Measurements from ENCODE around the gene CMPK2. TPM values are rescaled to one million over a fixed set of nuclear protein-coding genes. Genes with fewer than 3 reads are reported as not detected.

CMPK2 gene
- total RNA-seq, 2 experiments from 2014 or later: 84.8 to 91.1 TPM

DNA sequence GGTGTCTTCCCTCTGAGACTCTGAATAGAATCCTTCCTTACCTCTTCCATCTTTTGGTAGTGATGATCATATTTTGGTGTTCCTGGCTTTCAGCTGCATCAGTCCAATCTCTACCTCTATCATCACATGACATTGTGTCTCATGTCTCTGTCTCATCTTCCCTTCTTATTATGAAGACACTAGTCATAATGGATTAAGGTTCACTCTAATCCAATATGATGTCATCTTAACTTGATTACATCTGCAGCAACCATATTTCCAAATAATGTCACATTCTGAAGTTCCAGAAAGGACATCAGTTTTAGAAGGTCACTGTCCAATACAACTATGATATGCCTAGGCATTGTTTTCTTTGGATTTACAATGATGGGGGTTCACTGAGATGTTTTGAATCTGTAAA, 31.5 kb downstream of the CMPK2 start:
- peaks cover 2% of the 10 kb centered on the region for H3K27me3 Mint-ChIP-seq
- no peak overlapping the region for H3K27ac Mint-ChIP-seq
- peaks cover 29% of the 10 kb centered on the region for H3K9me3 Mint-ChIP-seq
- CTCF ChIA-PET: no interaction called here
- H3K4me1 Mint-ChIP-seq: peaks cover 20% of the 10 kb centered on the region
- no peak for DNase-seq
- H3K36me3 Mint-ChIP-seq (ENCODE audit: low read depth): peaks cover 61% of the 10 kb centered on the region
- H3K4me3 Mint-ChIP-seq: no peak overlapping the region
- POLR2A ChIA-PET: interaction anchor here (1.5 kb wide), 1 partner anchor 31 kb away, joined by 4 read pairs; no protein-coding TSS in a partner anchor

DNA sequence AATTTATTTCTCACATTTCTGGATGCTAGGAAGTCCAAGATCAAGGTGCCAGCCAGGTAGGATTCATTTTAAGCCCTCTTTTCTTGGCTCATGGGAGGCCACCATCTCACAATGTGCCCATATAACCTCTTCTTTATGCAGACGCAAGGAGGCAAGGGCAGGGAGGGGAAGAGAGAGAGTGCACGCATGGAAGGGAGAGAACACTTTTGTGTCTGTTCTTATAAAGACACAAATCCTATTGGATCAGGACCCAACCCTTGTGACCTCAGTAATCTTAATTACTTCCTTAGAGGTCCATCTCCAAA, 32.5 kb downstream of the CMPK2 start:
- Mint-ChIP-seq H3K27me3 (peaks cover 2% of the 10 kb centered on the region), H3K27ac (peak overlapping the region; percentile 71), H3K9me3 (peaks cover 28% of the 10 kb centered on the region), H3K36me3 (ENCODE audit: low read depth) (peaks cover 54% of the 10 kb centered on the region), H3K4me3 (peak overlapping the region; percentile 40), H3K4me1 (peaks cover 20% of the 10 kb centered on the region)
- no peak for DNase-seq
- POLR2A ChIA-PET: no interaction called here
- CTCF ChIA-PET: no interaction called here

DNA sequence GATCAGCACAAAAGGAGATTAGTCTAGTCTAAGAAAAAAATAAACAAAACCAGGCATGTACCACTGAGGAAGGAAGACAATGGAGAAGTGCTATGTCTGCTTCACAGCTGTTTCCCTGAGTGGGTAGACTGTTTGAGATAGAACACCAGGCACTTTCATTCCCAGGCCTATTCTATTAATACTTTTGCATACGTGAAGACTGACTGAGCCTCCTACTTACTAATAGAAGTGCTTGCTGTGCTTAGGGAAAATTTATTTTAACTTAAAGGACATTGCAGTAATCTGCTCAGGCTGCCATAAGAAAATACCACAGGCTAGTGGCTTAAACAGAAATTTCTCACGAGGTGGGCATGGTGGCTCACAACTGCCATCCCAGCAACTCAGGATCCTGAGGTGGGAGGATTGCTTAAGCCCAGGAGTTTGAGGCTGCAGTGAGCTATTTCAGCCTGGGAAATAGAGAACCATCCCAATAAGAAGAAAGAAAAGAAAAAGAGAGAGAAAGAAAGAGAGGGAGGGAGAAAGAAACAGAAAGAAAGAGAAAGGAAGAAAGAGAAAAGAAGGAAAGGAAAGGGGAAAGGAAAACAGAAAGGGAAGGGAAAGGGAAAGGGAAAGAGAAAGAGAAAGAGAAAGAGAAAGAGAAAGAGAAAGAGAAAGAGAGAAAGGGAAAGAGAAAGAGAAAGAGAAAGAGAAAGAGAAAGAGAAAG, 33.0 kb downstream of the CMPK2 start:
- peaks cover 50% of the 10 kb centered on the region for H3K36me3 Mint-ChIP-seq (ENCODE audit: low read depth)
- H3K27ac Mint-ChIP-seq: peak overlapping the region; percentile 71
- DNase-seq: no peak
- CTCF ChIA-PET: no interaction called here
- H3K9me3 Mint-ChIP-seq: peaks cover 25% of the 10 kb centered on the region
- H3K27me3 Mint-ChIP-seq: peaks cover 2% of the 10 kb centered on the region
- peaks cover 25% of the 10 kb centered on the region for H3K4me1 Mint-ChIP-seq
- peak overlapping the region; percentile 40 for H3K4me3 Mint-ChIP-seq
- POLR2A ChIA-PET: no interaction called here

DNA sequence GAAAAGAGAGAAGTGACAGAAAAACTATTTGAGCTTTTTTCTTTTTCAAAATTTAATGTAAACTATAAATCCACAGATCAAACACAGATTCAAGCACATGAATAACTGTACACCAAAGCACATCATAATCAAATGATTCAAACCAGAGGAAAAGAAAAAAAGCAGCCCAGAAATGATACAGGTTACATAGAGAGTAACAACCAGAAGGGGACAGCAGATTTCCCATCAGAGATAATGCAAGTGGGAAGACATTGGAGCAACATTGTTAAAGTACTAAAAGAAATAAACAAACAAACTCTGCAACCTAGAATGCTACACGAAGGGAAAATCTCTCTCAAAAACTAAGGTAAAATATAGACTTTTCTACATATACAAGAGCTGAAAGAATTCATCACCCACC, 34.5 kb downstream of the CMPK2 start:
- peaks cover 32% of the 10 kb centered on the region for H3K4me1 Mint-ChIP-seq
- ChIA-PET CTCF (interaction anchor here (1.3 kb wide), 1 partner anchor 206 kb away, joined by 3 read pairs; no protein-coding TSS in a partner anchor), POLR2A (no interaction called here)
- H3K9me3 Mint-ChIP-seq: peaks cover 25% of the 10 kb centered on the region
- no peak overlapping the region for H3K27ac Mint-ChIP-seq
- DNase-seq: no peak
- no peak overlapping the region for H3K4me3 Mint-ChIP-seq
- peaks cover 48% of the 10 kb centered on the region for H3K36me3 Mint-ChIP-seq (ENCODE audit: low read depth)
- peaks cover 2% of the 10 kb centered on the region for H3K27me3 Mint-ChIP-seq

DNA sequence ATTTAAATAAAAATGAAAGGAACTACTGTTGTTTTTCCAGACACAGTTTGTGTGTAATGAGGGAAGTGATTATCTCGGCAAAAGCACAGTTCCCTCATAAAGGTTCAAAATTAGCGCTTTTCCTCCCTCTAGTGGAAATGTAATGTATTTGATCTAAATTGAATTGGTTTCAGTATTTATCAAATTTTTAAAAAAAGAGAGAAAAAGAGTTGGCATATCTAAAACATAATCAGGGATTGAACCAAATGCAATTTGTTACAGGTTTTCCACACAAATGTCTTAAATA, 37.5 kb downstream of the CMPK2 start:
- H3K27me3 Mint-ChIP-seq: peaks cover 7% of the 10 kb centered on the region
- CTCF ChIA-PET: no interaction called here
- DNase-seq: no peak
- peaks cover 22% of the 10 kb centered on the region for H3K4me1 Mint-ChIP-seq
- POLR2A ChIA-PET: no interaction called here
- H3K27ac Mint-ChIP-seq: no peak overlapping the region
- peaks cover 20% of the 10 kb centered on the region for H3K9me3 Mint-ChIP-seq
- H3K36me3 Mint-ChIP-seq (ENCODE audit: low read depth): peaks cover 31% of the 10 kb centered on the region
- H3K4me3 Mint-ChIP-seq: no peak overlapping the region

DNA sequence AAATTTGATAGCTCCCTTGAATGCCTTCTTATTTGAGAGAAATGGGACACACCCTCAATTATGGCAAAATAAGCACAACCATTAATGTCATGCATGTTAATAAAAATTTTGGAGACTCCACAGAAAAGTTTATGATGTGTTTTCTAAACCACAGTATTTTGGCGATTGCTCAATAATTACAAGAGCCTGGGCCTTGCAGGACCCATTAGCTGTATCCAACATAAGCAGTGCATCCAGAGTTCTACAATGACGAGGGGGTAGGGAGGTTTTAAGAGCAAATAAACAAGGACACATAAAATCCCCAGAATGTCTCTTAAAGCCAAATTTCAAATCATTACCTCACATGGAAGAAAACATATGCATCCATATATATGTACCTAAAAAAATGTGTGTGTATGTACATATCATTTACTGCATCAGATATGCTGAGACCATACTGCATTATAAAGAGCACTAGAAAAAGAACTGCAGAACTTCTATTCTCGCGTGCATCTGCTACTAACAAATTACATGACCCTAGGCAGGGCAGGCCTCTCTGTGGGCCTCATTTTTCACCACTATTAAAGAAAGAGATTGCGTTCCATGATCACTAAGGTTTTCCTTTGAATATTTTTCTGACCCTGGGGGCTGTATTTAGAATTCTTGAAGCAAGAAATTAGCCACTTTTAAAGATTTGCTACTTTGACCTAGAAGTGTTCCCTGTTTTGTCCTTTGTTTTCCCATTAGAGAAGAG, 38.0 kb downstream of the CMPK2 start:
- CTCF ChIA-PET: interaction anchor here (0.5 to 1.5 kb wide), 7 partner anchors 9 to 259 kb away, joined by 3 to 13 read pairs (median 5); partner anchors contain the start of gene CMPK2
- POLR2A ChIA-PET: interaction anchor here (0.6 kb wide), 1 partner anchor 91 kb away, joined by 3 read pairs; no protein-coding TSS in a partner anchor
- H3K27me3 Mint-ChIP-seq: peaks cover 7% of the 10 kb centered on the region
- H3K27ac Mint-ChIP-seq: no peak overlapping the region
- peaks cover 17% of the 10 kb centered on the region for H3K4me1 Mint-ChIP-seq
- H3K36me3 Mint-ChIP-seq (ENCODE audit: low read depth): peaks cover 26% of the 10 kb centered on the region
- H3K9me3 Mint-ChIP-seq: peaks cover 15% of the 10 kb centered on the region
- no peak for DNase-seq
- H3K4me3 Mint-ChIP-seq: no peak overlapping the region

DNA sequence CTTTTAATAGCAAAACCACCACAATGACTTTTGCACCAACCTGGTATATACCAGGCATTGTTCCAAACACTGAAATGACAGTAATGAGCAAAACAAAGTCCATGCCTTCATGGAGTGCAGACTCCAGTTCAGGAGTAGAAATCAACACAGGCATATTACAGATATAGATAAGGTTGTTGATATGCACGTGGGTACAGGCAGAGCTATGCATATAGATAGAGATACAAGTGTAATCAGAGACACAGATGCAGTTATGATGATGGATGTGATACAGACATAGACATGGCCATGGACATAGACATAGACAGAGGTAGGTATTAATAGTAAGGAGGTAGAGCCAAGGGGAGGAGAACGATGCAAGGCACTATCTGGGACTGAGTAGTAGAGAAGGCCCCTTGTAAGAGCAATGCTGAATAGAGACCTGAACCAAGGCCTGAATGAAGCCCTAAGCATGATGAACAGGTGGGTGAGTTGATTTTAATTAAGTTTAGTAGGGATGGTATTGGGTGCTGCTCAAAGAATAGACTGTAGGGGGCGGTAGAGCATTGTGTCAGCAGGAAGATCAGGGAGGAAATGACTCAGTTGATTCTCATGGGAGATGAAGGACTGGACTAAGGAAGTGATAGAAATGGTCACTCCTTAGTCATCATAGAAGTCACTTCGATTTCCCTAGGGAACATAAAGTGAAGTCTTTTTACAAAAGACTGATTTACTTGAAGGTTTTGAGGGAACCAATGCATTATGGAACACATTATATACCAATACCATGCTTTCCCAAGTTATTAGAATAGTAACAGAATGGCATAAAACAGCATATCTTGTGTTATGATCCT, 39.4 kb downstream of the CMPK2 start:
- DNase-seq: peak; percentile 67
- peaks cover 19% of the 10 kb centered on the region for H3K36me3 Mint-ChIP-seq (ENCODE audit: low read depth)
- ChIA-PET POLR2A (interaction anchor here (0.8 kb wide), 1 partner anchor 39 kb away, joined by 3 read pairs; no protein-coding TSS in a partner anchor), CTCF (interaction anchor here (0.6 to 1.9 kb wide), 13 partner anchors 40 to 358 kb away, joined by 3 to 13 read pairs (median 3); partner anchors contain the start of genes CMPK2 and RSAD2)
- peaks cover 11% of the 10 kb centered on the region for H3K9me3 Mint-ChIP-seq
- no peak overlapping the region for H3K4me3 Mint-ChIP-seq
- H3K4me1 Mint-ChIP-seq: peaks cover 13% of the 10 kb centered on the region
- no peak overlapping the region for H3K27ac Mint-ChIP-seq
- H3K27me3 Mint-ChIP-seq: peaks cover 8% of the 10 kb centered on the region

DNA sequence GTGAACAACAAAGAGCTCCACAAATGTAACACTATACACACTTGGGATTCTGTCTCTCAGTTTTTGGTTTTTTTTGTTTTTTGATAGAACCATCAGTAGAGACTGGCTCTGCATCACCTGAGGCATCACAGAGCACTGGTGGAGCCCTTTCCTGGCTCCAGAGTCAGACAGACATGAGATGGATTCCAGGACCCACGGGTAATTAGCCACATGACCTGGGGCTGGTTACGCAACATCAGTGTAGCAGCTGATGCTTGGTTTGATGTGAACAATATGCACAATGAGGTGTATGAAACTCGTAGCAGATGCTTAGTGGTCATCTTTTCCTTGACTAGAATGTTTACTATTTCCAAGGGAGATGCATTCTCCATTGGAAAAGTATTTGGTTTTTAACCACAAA, 40.7 kb downstream of the CMPK2 start:
- peaks cover 7% of the 10 kb centered on the region for H3K36me3 Mint-ChIP-seq (ENCODE audit: low read depth)

DNA sequence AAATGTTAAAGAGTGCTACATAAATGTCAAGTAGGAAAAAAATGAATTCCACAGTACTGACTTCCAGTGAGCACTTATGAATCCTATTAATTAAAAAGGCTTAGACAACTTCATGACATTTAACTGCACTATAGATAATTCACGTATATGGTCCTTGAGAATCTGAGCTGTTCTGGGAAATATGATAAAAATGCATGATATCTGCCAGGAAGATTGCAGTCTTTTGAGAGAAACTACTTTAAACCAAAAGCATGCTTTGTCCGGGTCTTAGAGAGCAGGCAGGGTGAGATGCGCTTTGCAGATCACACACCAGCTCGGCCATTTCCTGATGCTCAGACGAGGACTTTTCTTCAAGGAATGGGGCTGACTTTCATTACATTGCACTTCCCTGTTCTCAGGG, 42.6 kb downstream of the CMPK2 start:
- DNase-seq: no peak
- H3K9me3 Mint-ChIP-seq: no peaks in the 10 kb centered on the region
- H3K27me3 Mint-ChIP-seq: peaks cover 9% of the 10 kb centered on the region
- peaks cover 12% of the 10 kb centered on the region for H3K4me1 Mint-ChIP-seq
- H3K36me3 Mint-ChIP-seq (ENCODE audit: low read depth): no peaks in the 10 kb centered on the region
- no peak overlapping the region for H3K27ac Mint-ChIP-seq
- no peak overlapping the region for H3K4me3 Mint-ChIP-seq
- ChIA-PET POLR2A (interaction anchor here (1.5 kb wide), 1 partner anchor 222 kb away, joined by 3 read pairs; no protein-coding TSS in a partner anchor), CTCF (interaction anchor here (0.8 to 1.1 kb wide), 2 partner anchors 221 to 235 kb away, joined by 3 to 5 read pairs; no protein-coding TSS in a partner anchor)

More for the DNA sequence above, 40.7 kb downstream of the CMPK2 start:
- no peak overlapping the region for H3K27ac Mint-ChIP-seq
- CTCF ChIA-PET: interaction anchor here (1.4 to 1.9 kb wide), 3 partner anchors 219 to 259 kb away, joined by 3 to 10 read pairs (median 4); no protein-coding TSS in a partner anchor
- POLR2A ChIA-PET: interaction anchor here (0.8 kb wide), 1 partner anchor 40 kb away, joined by 3 read pairs; no protein-coding TSS in a partner anchor
- peaks cover 10% of the 10 kb centered on the region for H3K27me3 Mint-ChIP-seq
- DNase-seq: no peak
- no peak overlapping the region for H3K4me3 Mint-ChIP-seq
- peaks cover 13% of the 10 kb centered on the region for H3K4me1 Mint-ChIP-seq
- H3K9me3 Mint-ChIP-seq: no peaks in the 10 kb centered on the region

DNA sequence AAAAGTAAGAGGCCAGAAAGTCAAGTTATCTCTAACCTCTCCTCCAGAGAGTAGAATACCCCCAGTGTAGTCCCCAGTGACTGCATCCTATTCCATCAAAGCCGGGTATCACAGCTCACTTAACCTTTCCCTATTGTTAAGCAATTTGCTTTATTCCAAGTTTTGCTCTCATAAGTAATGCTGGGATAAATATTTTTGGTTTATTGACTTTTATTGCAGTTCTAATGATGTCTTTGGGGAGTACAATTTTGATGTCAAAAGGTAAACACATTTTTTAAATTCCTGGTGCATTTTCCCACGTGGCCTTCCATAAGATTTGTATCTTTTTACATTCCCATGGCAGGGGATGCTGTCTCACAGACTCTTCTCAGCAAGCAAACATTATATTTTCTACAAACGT, 43.3 kb downstream of the CMPK2 start:
- DNase-seq: no peak
- ChIA-PET CTCF (interaction anchor here (0.9 to 1.1 kb wide), 2 partner anchors 20 to 213 kb away, joined by 3 read pairs; no protein-coding TSS in a partner anchor), POLR2A (interaction anchor here (1.5 kb wide), 1 partner anchor 222 kb away, joined by 3 read pairs; no protein-coding TSS in a partner anchor)
- Mint-ChIP-seq H3K4me1 (peaks cover 9% of the 10 kb centered on the region), H3K36me3 (ENCODE audit: low read depth) (no peaks in the 10 kb centered on the region), H3K4me3 (no peak overlapping the region), H3K27me3 (peaks cover 12% of the 10 kb centered on the region), H3K27ac (no peak overlapping the region), H3K9me3 (no peaks in the 10 kb centered on the region)

DNA sequence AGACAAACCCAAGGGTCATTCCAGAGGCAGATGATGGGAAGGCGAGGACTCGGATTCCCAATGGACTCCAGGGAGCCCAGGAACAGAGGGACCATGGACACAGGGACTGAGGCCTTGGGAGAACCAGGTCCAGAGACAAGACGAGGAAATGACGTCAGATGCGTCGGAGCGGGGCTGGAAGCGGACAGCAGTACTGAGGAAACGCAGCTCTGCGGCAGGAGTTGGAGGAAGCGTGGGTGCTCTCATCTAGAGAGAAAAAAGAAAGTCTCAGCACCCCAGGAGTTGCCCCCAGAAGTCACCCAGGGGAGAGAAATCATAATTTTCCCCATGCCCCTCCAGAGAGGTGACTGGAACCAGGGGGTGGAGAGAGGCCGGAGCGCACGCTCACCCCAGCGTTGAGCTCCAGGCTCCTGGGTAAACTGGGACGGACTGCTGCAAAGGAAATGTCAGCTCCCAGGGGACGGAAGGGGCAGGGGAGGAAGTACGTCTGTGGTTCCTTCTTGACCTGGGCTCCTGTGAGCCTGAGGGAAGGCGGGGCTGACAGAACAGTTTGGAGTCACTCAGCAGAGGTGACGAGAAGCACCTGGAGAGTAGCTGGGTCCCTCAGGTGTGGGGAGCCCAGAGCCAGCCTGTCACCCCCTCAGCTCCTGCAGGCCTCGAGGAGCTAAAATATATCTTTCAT, 44.7 kb downstream of the CMPK2 start:
- Mint-ChIP-seq H3K4me1 (no peaks in the 10 kb centered on the region), H3K27me3 (peaks cover 14% of the 10 kb centered on the region), H3K27ac (no peak overlapping the region), H3K9me3 (no peaks in the 10 kb centered on the region), H3K36me3 (ENCODE audit: low read depth) (no peaks in the 10 kb centered on the region), H3K4me3 (no peak overlapping the region)
- POLR2A ChIA-PET: no interaction called here
- CTCF ChIA-PET: interaction anchor here (1.1 kb wide), 1 partner anchor 18 kb away, joined by 3 read pairs; no protein-coding TSS in a partner anchor
- no peak for DNase-seq

DNA sequence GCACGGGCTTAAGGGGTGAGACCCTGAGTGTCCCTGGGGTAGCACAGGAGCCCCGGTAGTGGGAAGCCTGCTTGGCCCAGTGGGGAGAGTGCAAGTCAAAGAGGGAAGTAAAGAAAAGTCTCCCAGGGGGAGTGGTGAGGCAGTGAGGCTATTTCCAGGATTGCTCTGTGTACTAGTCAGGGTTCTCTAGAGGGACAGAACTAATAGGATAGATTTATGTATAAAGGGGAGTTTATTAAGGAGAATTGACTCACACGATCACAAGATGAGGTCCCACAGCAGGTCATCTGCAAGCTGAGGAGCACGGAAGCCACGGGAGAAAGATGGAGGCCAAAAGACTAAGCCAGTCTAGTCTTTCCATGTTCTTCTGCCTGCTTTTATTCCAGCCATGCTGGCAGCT, 45.5 kb downstream of the CMPK2 start:
- no peak for DNase-seq
- H3K27ac Mint-ChIP-seq: no peak overlapping the region
- H3K27me3 Mint-ChIP-seq: peaks cover 14% of the 10 kb centered on the region
- CTCF ChIA-PET: no interaction called here
- no peak overlapping the region for H3K4me3 Mint-ChIP-seq
- no peaks in the 10 kb centered on the region for H3K4me1 Mint-ChIP-seq
- POLR2A ChIA-PET: no interaction called here
- H3K9me3 Mint-ChIP-seq: no peaks in the 10 kb centered on the region
- no peaks in the 10 kb centered on the region for H3K36me3 Mint-ChIP-seq (ENCODE audit: low read depth)
